ENCODE data around the gene CDH1.
A peak's percentile ranks its signal among the peaks of the same experiment; 100 is the strongest.

Gene CDH1

DNA sequence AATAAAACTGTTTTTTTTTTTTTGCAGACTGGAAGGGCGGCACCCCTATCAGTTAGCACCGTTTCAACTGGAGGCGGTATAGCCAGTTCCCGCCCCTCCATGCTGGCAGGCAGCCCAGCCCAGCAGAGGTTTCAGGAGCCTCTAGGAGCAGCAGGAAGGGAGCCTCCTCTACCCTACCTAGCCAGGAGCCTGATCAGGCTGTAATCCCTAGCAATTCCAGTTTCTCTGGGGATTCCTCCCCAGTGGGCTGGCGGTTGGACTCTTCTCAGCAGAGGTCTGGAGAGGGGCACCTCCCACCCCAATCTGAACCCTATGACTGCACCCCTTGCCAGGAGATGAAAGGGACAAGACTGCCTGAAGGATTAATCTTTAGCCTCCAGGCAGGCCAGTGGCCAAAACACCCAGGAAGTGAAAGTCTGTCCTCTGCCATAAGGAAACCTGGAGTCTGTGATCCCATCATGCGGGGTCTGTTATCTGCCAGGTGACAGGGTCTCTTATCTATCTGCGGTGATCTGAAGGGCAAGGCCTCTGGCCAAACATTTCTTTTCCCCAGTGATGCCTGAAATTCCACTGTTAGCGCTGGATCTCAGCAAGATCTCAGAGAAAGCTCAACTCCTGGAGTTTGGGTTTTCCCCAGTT, 4.9 kb upstream of the CDH1 start:
- peak in 2 of 3 experiments; percentile 4 to 23 for DNase-seq

DNA sequence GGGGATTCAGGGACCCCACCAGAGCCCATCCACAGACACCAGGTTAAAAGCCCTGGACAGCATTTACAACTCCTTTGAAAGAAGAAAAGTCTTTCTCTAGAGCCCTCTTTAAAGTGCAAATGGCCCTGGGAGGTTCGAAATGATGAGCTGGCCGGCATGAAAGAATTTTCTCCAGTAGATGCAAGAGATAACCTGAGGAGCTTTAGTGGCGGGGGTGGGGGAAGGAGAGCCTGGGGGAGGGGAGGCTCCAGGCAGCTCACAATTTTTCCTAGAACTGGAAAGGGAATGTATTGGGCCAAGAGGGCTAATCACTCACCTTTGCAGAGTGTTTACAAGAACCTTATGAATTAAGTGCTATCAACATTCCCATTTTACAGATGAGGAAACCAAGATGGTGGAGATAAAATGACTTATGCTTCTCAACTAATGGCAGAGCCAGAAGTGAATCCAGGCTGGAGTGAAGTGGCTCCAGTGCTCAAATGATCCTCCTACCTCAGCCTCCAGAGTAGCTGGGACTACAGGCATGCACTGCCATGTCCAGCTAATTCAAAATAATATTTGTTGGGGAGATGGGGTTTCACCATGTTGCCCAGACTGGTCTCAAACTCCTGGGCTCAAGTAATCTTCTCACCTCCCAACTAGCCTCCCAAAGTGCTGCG, 4.2 kb upstream of the CDH1 start:
- no peak for DNase-seq

DNA sequence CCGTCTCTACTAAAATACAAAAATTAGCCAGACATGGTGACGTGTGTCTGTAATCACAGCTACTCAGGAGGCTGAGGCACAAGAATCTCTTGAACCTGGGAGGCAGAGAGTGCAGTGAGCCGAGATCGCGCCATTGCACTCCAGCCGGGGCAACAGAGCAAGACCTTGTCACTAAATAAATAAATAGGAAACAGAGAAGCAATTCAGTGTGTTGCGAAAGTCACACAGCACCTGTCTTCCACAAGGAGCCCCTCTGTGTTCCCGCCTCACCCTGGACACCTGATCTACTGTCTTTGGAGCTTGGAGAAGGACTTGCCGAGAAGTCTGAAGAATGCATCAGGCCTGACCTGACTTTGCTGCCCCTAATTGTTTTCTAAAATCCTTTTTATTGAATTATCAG, 3.5 kb upstream of the CDH1 start:
- no peak for DNase-seq

DNA sequence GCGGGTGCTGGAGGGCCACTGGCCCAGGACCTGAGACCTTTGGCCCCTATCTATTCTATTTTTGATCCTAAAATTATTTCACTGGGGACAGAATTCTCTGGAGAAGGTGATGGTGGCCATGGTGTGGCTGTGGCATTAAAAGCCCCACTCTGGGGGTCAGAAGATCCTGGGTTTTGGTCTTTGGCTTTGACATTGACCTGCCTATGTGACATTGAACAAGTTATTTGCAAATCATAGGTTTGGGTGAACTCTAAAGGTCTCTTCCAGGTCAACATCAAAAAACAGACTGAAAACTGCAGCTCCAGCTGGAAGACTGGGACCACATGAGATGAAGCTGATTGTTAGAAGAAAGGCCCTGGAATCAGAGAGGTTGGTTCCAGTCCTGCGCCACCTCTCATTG, 2.3 kb upstream of the CDH1 start:
- DNase-seq: no peak

DNA sequence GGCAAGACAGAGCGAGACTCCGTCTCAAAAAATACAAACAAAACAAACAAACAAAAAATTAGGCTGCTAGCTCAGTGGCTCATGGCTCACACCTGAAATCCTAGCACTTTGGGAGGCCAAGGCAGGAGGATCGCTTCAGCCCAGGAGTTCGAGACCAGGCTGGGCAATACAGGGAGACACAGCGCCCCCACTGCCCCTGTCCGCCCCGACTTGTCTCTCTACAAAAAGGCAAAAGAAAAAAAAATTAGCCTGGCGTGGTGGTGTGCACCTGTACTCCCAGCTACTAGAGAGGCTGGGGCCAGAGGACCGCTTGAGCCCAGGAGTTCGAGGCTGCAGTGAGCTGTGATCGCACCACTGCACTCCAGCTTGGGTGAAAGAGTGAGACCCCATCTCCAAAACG, 531 bp upstream of the CDH1 start:
- no peak for DNase-seq

DNA sequence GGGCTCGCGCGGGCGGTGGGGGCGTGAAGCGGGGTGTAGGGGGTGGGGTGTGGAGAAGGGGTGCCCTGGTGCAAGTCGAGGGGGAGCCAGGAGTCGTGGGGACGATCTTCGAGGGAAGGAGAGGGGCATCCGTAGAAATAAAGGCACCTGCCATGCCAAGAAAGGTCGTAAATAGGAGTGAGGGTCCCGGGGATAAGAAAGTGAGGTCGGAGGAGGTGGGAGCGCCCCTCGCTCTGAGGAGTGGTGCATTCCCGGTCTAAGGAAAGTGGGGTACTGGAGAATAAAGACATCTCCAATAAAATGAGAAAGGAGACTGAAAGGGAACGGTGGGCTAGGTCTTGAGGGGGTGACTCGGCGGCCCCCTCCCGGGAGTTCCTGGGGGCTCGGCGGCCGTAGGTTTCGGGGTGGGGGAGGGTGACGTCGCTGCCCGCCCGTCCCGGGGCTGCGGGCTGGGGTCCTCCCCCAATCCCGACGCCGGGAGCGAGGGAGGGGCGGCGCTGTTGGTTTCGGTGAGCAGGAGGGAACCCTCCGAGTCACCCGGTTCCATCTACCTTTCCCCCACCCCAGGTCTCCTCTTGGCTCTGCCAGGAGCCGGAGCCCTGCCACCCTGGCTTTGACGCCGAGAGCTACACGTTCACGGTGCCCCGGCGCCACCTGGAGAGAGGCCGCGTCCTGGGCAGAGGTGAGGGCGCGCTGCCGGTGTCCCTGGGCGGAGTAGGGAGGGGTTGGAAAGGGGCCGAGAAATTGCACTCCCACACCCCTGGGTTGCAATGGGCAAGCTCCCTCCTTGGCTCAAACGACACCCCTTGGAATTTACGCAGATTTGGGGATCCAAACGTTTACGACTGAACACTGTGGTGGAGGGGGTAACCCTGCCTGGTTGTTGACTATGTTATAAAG, 888 bp downstream of the CDH1 start:
- DNase-seq: peak; percentile 27 to 69 (median 60)

DNA sequence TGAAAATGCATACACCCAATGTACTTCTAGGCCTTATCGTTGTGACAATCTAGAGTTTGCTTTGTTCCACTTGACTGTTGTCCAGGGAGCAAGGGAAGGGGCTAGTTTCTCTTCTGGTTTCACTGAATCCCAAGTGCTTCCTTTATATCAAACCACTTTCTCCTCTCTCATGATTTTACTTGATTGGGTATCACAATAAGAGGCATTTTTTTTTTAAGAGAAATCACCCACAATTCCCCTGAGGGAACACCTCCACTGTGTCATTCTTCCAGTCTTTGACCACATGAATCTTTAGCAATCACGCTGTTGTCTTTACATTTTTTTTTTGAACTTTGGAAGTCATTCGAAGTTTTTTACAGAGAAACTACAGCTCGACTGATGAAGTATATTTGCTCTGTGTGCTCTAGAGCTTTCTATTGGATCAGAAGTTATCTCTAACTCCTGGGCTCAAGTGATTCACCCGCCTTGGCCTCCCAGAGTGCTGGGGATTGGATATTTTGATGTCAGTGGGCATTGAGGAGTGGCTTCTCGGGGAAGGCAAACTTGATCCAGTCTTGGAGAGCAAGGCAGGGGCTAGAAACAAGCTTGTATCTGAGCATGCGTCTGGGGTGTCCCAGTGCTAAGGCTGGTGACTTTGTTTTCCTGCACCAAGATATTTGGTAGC, 3.0 kb downstream of the CDH1 start:
- no peak for DNase-seq

DNA sequence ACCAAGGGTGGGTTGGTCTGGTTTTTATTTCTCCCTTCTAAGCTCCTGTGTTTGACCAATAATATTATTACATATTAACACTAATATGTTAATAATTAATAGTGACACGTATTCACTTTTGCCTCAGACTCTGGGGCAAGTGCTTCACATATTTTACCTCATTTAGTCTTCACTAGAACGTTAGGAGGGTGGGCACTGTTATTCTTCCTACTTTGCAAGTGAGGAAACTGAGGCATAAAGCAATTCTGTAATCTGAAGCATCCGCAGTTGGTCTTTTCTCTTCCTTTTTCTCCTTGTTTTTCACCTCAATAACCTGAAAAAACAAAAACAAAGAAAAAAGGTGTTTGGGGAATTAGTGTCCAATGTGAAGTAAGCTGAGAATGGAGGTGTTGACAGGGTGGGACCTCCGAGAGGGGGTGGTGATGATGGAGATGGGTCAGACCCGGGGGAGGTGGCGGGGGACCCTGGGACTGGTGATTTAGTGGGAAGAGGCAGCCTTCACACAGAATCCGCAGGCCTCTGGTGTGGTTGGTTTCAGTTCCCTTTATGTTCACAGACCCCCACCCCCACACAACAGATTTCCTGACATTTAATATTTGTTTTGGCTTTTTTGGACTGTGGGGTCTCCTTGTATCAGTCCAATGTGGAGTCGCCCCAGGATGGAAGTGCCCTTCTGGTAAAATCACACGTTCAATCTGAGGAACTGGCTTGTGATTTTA, 3.7 kb downstream of the CDH1 start:
- DNase-seq: no peak

DNA sequence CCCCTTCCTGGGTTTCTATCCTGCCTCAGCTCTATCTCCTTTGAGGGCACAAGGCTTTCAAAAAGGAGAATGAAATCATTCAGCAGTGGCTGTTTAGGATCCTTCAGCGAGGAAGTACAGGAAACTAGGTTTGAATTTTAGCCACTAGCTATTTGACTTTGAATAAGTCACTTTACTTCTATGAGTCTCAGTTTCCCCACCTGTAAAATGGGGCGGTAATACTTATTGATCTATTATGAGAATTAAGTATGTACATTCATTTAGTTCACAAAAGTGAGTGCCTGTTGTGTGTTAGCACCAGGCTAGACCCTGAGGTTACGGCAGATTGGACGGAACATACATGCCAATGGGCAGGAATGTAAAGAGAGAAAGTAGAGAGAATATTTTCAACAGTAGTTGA, 6.6 kb downstream of the CDH1 start:
- DNase-seq: no peak

DNA sequence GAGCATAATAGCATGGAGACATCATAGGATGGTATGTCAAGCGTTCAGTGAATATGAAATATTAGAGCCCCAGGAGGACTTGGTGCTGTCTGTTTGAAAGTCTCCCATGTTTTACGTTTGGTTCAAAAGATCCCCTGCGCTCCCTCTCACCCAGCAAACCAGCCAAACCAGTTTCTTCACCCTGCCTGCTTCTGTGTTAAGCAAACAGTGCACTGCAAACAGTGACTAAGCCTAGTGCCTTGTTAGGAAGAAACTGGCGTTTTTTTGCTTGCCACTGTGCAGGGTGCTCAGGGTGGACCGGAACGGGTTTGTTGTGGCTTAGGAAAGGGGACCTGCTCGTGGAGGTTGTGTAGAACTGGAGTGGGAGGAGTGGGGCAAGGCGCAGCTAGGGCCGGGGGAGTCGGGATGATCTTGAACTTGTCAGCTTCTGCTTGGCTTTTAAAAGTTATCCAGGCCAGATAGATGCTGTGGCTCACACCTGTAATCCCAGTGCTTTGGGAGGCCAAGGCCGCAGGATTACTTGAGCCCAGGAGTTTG, 7.7 kb downstream of the CDH1 start:
- peak; percentile 3 to 95 (median 82) for DNase-seq

DNA sequence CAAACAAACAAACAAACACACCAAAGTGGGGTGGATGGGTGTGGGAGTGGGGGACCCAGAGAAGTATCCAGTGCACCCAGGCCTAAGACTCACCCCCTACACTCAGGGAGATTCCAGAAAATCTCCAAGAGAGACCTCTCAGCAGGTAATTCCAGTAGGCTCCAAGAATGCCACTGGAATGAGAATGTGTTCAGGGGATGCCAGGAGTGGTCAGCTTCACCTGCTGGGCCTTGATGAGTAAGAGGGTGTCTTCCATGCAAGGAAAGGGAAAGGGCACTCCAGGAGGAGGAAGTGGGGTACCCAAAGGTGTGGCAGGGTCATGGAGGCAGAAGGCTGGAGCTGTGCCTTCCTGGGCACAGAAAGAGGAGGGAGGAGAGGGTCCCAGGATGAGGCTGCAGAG, 9.9 kb downstream of the CDH1 start:
- DNase-seq: no peak

DNA sequence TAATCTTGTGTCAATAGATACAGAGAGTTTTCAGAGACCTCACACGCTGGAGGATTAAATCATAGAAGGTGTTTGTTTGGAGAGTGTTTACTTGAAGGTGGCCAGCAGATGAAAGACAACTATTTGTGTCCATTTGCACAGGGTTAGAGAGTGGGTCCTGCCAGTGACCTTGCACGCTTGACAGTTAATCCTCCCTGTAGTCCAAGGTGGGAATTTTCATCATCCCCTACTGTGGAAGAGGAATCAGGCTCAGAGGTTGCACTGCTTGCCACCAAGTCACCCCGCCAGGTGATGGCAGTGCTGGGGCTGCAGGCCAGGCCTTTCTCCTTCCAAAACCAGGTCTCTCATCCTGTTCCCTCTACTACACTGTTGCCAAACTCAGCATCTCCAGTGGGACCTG, 12.3 kb downstream of the CDH1 start:
- DNase-seq: no peak

DNA sequence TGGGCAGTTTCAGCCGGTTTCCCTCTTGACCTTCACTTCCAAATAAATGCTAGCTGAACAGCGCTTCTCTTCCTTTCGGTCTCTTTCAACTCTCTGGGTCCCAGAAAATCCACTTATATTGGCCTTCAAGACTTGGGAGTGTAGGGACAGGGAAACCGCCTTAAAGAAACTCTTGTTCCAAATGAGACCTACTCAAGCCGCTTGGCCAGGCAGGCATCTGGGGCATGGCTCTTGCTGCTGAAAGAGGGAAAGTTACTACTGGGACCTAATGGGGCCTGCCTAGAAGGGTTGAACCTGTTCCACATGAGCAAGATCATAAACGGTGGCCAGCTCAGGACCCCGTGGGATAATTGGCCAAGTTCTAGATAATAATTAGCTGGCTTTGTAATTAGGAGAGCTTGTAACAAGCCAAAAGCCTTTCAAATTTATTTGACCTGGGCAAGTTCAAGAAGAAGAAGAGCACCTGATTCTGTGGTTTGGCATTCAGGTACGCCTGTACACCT, 13.2 kb downstream of the CDH1 start:
- no peak for DNase-seq

DNA sequence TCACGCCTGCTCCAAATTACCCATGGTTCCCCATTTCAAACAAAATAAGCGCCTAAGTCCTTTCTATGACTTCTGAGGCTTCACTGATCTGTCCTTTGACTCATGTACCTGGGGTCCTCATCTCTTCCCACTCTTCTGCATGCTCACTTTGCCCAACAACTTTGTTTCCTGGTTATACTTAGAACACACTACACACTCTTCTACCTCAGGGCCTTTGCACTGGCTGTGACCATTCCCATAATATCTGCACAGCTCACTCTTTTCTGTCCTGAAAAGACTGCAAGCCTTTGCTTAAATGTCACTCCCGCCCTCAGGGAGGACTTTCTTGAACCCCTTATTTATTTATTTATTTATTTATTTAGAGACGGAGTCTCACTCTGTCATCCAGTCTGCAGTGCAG, 14.1 kb downstream of the CDH1 start:
- no peak for DNase-seq

DNA sequence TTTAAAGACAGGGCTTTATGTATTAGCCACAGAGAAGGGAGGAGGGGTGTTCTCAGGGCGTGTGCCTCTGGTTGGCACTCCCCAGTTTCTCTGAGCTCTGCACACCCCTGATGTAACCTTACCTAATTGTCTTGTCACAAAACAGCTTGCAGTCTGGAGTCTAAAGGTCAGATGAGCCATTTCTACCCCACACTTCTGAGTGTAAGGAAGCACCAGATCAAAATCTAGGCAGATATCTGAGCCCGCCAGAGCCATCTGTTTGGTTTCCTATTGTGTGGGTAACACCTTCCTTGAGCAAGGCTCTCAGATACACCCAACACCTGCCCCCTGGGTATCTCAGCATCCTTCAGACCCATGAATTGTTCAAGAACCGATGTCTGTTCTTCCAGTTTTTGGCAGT, 15.5 kb downstream of the CDH1 start:
- peak in 1 of 3 experiments; percentile 5 for DNase-seq

DNA sequence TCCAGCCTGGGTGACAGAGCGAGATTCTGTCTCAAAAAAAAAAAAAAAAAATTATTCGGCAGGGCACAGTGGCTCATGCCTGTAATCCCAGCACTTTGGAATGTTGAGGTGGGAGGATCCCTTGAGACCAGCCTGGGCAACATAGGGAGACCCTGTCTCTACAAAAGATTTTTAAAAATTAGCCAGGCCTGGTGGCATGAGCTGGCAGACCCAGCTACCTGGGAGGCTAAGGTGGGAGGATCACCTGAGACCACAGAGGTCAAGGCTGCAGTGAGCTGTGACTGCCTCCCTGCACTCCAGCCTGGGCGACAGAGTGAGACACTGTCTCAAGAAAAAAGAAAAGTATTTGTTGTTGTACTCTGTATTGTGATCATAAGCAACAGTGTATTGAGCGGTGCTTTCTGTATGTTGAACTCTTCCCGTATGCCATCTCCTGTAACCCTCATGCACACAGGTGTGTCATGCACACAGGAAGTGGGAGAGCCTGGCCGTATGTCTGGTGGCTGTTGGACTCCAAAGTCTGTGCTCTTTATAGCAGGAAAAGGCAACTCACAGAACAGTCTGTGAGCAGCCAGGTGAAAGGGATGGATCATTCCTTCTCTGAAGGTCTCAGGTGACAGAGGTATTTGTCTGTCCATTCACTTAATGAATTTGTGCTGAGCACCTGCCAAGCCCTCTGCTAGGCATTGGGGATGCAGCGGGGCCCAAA, 17.1 kb downstream of the CDH1 start:
- DNase-seq: peak in 2 of 3 experiments; percentile 22 to 53

DNA sequence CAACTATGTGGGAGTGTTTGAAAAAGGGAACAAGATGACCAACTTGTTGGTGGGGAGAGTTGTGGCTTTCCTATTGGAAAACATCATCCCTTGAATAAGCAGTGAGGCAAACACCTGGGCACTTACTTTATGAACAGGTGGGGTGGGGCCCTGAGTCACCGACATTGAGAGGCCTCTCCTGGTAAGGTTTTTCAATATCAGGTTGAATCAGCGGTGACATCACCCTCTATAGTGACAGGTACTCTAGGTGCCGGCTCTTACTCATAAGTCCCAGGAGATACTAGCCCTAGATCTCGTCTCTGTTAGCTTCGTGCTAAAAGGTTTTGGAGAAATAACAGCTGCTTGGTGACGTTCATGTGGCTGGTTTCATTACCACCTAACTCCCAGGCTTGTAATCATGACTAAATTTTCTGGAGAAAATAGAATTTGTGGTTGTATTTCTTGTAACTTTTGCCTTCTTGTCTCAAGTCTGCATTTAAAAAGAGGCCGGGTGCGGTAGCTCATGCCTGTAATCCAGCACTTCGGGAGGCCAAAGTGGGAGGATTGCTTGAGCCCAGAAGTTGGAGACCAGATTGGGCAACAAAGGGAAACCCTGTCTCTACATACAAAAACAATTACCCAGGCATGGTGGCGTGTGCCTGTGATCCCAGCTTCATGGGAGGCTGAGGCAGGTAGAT, 19.3 kb downstream of the CDH1 start:
- DNase-seq: peak; percentile 7 to 88 (median 42)

DNA sequence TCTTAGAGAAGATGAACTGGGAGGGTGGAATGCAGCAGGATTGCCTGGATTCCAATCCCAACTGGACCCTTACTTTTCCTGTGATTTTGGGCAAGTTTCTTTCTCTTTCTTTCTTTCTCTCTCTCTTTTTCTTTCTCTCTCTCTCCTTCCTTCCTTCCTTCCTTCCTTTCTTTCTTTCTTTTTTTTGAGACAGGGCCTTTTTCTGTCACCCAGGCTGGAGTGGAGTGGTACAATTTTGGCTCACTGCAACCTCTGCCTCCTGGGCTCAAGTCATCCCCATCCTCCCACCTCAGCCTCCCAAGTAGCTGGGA, 20.5 kb downstream of the CDH1 start:
- DNase-seq: no peak

DNA sequence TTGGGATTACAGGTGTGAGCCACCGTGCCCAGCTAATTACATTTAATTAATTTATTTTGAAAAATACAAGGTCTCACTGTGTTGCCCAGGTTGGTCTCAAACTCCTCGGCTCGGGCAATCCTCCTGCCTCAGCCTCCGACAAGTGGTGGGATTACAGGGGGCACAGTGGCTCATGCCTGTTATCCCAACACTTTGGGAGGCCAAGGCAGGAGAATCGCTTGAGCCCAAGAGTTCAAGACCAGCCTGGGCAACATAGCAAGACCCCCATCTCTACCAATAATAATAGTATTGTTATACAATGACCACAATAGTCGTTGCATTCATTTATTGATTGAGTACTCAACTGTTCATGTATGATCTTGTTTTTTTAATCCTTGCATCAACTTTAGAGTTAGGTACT, 22.0 kb downstream of the CDH1 start:
- DNase-seq: no peak

DNA sequence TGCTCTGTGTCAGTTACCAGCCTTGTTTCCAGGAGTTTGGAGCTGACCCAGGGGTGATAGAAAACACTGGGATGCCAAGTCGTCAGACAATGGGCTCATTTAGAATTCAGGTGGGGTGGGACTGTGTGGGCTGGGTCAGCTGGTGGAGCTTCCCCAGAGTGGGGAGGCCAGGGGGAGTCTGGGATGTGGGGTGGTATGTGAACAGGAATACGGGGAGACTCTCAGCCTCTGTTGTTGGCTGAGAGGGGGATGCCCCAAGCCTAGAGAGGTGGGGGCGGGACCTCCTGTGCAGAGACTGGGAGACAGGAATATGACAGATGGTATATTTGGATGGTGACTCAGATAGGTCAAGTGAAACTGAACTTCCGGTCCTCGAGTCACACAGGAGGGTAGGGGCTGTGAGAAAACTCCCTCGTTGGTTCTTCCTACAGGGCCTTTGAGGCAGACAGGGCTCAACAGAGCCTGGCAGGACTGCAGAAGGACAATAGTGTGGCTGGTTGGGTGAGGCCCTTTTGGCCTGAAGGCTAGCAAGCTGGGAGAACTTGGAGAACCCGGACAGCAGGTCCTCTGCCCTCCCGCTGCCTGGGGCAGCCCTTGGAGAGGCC, 23.7 kb downstream of the CDH1 start:
- DNase-seq: no peak

Measured in NCI-H1417 (cell line).